Measurements from ENCODE around the gene MRM2. TPM values are rescaled to one million over a fixed set of nuclear protein-coding genes. Genes with fewer than 3 reads are reported as not detected.

The MRM2 gene
- total RNA-seq, 2 experiments from 2014 or later: 3.6 to 3.7 TPM

GRCh38 chr7:2283074-2283473 is 41.1 kb upstream of the MRM2 start:
- intact Hi-C loops (cut with DNase I, micrococcal nuclease): no loop called here
- H3K27me3 Mint-ChIP-seq: no peaks in the 10 kb centered on the region
- no peak for DNase-seq
- no peak for ATAC-seq (ENCODE audit: poor library complexity)
- H3K36me3 ChIP-seq (ENCODE audit: insufficient read depth, low read length): no peaks in the 10 kb centered on the region
- no peak overlapping the region for H3K27ac Mint-ChIP-seq
- H3K27ac ChIP-seq (ENCODE audit: low read depth in 1 of 2, low read length in 2 of 2): no peak overlapping the region
- no peaks in the 10 kb centered on the region for H3K9me3 Mint-ChIP-seq
- ChIA-PET CTCF (no interaction called here), POLR2A (no interaction called here)
- no peak overlapping the region for H3K4me3 Mint-ChIP-seq
- no peaks in the 10 kb centered on the region for H3K4me1 ChIP-seq (ENCODE audit: insufficient read depth, low read length)
- TF ChIP-seq CTCF (IDR thresholded peaks at IDR 0.05): no peak
- H3K9me3 ChIP-seq (ENCODE audit: control insufficient read depth in 1 of 2, insufficient read depth in 1 of 2, low read length in 2 of 2): no peaks in the 10 kb centered on the region
- no peaks in the 10 kb centered on the region for H3K36me3 Mint-ChIP-seq (ENCODE audit: low read depth)
- H3K4me3 ChIP-seq (ENCODE audit: low read length): no peak overlapping the region
- no peaks in the 10 kb centered on the region for H3K4me1 Mint-ChIP-seq (ENCODE audit: low read depth)
- no peaks in the 10 kb centered on the region for H3K27me3 ChIP-seq (ENCODE audit: control insufficient read depth in 1 of 2, insufficient read depth in 2 of 2, low read length in 2 of 2)

GRCh38 chr7:2282185-2282751 is 40.3 kb upstream of the MRM2 start:
- Mint-ChIP-seq H3K9me3 (no peaks in the 10 kb centered on the region), H3K4me3 (no peak overlapping the region), H3K27me3 (no peaks in the 10 kb centered on the region), H3K4me1 (ENCODE audit: low read depth) (no peaks in the 10 kb centered on the region), H3K27ac (no peak overlapping the region), H3K36me3 (ENCODE audit: low read depth) (peaks cover 1% of the 10 kb centered on the region)
- intact Hi-C loops (cut with DNase I, micrococcal nuclease): no loop called here
- Histone ChIP-seq H3K4me1 (ENCODE audit: insufficient read depth, low read length) (no peaks in the 10 kb centered on the region), H3K36me3 (ENCODE audit: insufficient read depth, low read length) (no peaks in the 10 kb centered on the region), H3K9me3 (ENCODE audit: control insufficient read depth in 1 of 2, insufficient read depth in 1 of 2, low read length in 2 of 2) (no peaks in the 10 kb centered on the region), H3K4me3 (ENCODE audit: low read length) (no peak overlapping the region), H3K27me3 (ENCODE audit: control insufficient read depth in 1 of 2, insufficient read depth in 2 of 2, low read length in 2 of 2) (no peaks in the 10 kb centered on the region), H3K27ac (ENCODE audit: low read depth in 1 of 2, low read length in 2 of 2) (no peak overlapping the region)
- TF ChIP-seq CTCF (IDR thresholded peaks at IDR 0.05): no peak
- DNase-seq: no peak
- CTCF ChIA-PET: no interaction called here
- no peak for ATAC-seq (ENCODE audit: poor library complexity)
- POLR2A ChIA-PET: no interaction called here

GRCh38 chr7:2281541-2281940 is 39.5 kb upstream of the MRM2 start:
- H3K9me3 ChIP-seq (ENCODE audit: control insufficient read depth in 1 of 2, insufficient read depth in 1 of 2, low read length in 2 of 2): no peaks in the 10 kb centered on the region

More at GRCh38 chr7:2281541-2281940, 39.5 kb upstream of the MRM2 start:
- ATAC-seq (ENCODE audit: poor library complexity): no peak
- Mint-ChIP-seq H3K36me3 (ENCODE audit: low read depth) (peaks cover 8% of the 10 kb centered on the region), H3K27me3 (no peaks in the 10 kb centered on the region), H3K27ac (no peak overlapping the region), H3K4me1 (ENCODE audit: low read depth) (no peaks in the 10 kb centered on the region), H3K9me3 (no peaks in the 10 kb centered on the region), H3K4me3 (no peak overlapping the region)
- no peak overlapping the region for H3K4me3 ChIP-seq (ENCODE audit: low read length)
- H3K4me1 ChIP-seq (ENCODE audit: insufficient read depth, low read length): no peaks in the 10 kb centered on the region
- no peak for TF ChIP-seq CTCF (IDR thresholded peaks at IDR 0.05)
- no peak for DNase-seq
- H3K27ac ChIP-seq (ENCODE audit: low read depth in 1 of 2, low read length in 2 of 2): no peak overlapping the region
- H3K27me3 ChIP-seq (ENCODE audit: control insufficient read depth in 1 of 2, insufficient read depth in 2 of 2, low read length in 2 of 2): no peaks in the 10 kb centered on the region
- intact Hi-C loops (cut with DNase I, micrococcal nuclease): no loop called here
- ChIA-PET POLR2A (no interaction called here), CTCF (no interaction called here)
- H3K36me3 ChIP-seq (ENCODE audit: insufficient read depth, low read length): no peaks in the 10 kb centered on the region

All from CD4-positive, alpha-beta T cell (primary cell).